ENCODE measurements around the gene RPS5.
"Not testable (repeated sequence)": the region's sequence is repeated elsewhere in the genome, so short reads cannot be mapped to it uniquely, and the experiment has no call there.

RPS5 gene

DNA sequence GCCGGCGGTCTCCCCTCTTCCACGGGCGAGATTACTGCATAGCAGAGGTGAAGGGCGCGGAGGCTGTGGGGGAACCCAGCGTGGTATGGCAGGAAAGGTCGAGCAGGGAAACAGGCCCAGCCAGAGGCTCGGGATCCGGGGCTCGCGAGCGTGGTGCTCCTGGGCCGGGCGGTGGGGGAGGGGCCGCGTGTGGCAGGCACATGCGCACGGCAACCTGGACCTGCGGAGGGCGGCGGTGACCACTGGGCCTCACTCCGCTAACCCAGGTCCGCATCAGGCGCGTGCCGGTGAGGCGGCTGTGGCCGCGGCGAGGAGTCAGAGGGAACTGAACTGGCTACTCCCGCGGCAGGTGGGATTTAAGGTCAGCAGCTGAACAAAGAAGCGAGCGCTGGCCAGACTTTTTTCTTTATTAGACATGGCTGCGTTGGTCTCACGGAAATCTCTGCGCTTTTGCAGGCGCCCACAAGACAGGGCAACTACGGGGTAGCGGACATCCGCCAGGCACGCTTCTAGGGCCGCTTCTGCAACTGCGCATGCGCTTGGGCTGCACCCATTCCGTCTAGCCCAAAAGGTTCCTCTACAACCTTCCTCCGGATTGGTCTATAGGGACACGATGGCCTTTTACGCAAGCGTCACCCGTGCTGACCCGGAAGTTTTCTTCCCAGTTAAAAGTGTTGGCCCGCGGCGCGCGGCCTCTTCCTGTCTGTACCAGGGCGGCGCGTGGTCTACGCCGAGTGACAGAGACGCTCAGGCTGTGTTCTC lies at the start of gene RPS5:
Gene RPS5 (plus strand): TSS at position 694 of the 762 bp plus-strand sequence. CDS start 869 bp downstream, outside the sequence.
- TF ChIP-seq, protein P1, sequence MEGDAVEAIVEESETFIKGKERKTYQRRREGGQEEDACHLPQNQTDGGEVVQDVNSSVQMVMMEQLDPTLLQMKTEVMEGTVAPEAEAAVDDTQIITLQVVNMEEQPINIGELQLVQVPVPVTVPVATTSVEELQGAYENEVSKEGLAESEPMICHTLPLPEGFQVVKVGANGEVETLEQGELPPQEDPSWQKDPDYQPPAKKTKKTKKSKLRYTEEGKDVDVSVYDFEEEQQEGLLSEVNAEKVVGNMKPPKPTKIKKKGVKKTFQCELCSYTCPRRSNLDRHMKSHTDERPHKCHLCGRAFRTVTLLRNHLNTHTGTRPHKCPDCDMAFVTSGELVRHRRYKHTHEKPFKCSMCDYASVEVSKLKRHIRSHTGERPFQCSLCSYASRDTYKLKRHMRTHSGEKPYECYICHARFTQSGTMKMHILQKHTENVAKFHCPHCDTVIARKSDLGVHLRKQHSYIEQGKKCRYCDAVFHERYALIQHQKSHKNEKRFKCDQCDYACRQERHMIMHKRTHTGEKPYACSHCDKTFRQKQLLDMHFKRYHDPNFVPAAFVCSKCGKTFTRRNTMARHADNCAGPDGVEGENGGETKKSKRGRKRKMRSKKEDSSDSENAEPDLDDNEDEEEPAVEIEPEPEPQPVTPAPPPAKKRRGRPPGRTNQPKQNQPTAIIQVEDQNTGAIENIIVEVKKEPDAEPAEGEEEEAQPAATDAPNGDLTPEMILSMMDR (IDR thresholded peaks at IDR 0.05; ENCODE audit: extremely low read depth, insufficient read depth, missing control alignments): no peak
- in situ Hi-C loops (cut with MboI; ENCODE audit: low pct_unique_long_range_greater_than_20kb, low sequenced_read_pairs, unreplicated experiment): no loop called here
- DNase-seq (ENCODE audit: low spot score): peak; percentile 99

DNA sequence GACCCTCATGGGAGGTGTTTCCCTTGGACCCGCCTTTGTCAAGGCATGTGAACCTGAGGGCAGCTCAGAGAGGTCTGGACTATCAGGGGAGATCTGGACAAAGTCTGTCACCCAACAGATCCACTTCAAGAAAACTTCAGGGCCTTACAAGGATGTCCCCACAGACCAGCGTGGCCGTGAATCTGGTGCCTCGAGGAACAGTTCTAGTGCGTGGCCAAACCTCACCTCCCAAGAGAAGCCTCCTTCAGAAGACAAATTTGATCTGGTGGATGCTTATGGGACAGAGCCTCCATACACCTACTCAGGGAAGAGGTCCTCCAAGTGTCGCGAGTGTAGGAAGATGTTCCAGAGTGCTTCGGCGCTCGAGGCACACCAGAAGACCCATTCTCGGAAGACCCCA lies 48.7 kb upstream of the RPS5 start:
- DNase-seq (ENCODE audit: low spot score): no peak
- in situ Hi-C loops (cut with MboI; ENCODE audit: low pct_unique_long_range_greater_than_20kb, low sequenced_read_pairs, unreplicated experiment): no loop called here
- TF ChIP-seq, protein P1 (IDR thresholded peaks at IDR 0.05; ENCODE audit: extremely low read depth, insufficient read depth, missing control alignments): no peak

DNA sequence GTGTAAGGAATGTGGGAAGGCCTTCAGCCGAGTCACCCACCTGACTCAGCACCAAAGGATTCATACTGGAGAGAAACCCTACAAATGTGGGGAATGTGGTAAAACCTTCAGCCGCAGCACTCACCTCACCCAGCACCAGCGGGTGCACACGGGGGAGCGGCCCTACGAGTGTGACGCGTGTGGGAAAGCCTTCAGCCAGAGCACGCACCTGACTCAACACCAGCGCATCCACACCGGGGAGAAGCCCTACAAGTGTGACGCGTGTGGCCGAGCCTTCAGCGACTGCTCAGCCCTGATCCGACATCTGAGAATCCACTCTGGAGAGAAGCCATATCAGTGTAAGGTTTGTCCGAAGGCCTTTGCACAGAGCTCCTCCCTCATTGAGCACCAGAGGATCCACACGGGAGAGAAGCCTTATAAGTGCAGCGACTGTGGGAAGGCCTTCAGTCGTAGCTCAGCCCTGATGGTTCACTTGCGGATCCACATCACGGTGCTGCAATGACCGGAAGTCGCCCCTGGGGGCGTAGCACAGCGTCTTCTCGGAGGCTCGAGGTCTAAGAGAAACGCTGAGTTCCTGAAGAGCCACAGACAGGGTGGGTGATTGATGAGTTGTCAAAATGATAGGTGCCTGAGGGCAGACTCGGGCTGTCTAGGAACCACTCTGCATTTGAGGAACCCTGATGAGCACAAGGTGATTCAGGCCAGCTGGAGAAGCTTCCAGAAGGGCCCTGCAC lies 48.1 kb upstream of the RPS5 start:
- TF ChIP-seq, protein P1 (IDR thresholded peaks at IDR 0.05; ENCODE audit: extremely low read depth, insufficient read depth, missing control alignments): no peak
- in situ Hi-C loops (cut with MboI; ENCODE audit: low pct_unique_long_range_greater_than_20kb, low sequenced_read_pairs, unreplicated experiment): no loop called here
- no peak for DNase-seq (ENCODE audit: low spot score)

DNA sequence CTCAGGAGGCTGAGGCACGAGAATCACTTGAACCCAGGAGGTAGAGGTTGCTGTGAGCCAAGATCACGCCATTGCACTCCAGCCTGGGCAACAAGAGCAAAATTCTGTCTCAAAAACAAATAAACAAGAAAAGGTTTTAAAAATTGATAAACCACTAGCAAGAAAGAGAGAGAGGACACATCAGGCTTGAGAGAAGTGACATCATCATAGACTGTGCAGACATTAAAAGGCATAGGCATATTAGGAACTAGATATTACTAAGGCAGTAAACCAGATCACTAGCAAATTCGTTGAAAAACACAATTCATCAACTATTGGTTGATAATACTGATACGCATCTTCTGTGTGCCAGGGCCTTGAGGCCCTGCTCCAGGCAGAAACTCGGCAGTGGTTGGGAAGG lies 41.5 kb upstream of the RPS5 start:
- in situ Hi-C loops (cut with MboI; ENCODE audit: low pct_unique_long_range_greater_than_20kb, low sequenced_read_pairs, unreplicated experiment): no loop called here
- TF ChIP-seq, protein P1 (IDR thresholded peaks at IDR 0.05; ENCODE audit: extremely low read depth, insufficient read depth, missing control alignments): no peak

DNA sequence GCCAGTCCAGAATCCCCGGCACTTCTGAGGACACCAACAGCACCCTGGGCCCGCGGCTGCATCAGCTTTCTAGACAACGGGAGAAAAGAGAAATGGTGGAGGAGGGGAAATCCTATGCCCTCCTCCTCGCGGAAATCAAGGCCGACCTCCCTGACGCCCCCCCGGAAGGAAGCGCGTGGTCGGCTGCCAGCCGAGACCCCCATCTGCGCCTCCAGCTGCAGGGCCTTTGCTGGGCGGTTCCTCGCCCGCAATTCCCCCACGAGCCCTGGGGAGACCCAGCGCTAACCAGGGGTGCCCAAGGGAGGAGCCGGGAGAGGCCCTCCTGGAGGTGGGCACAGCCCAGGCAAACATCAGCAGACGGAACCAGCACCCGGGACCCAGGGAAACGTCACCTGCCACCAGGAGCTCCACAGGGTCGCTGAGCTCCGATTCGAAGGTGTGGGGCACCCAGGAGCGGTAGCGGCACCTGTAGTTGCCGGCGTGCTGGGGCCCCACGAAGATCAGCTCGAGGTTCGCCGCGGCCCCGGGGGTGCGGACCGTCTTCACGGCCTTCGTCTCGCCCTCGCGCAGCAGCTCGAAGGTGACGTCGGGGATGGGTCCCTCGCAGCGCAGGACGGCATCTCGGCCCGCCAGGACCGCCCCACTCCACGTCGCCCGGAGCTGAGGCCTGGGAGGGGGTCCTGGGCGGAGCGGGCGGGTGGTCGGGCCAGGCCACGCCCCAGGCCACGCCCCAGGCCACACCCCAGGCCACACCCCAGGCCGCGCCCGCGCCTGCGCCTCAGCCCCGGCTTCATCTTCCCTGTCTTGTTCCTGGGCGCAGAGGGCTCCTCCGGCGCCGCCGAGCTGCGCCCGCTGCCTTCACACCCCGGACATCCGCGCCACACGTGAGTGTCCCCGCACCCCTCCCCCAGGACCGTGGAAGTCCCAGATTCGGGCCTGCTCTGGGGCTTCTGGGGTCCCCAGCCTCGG lies 39.8 kb upstream of the RPS5 start:
- TF ChIP-seq, protein P1 (IDR thresholded peaks at IDR 0.05; ENCODE audit: extremely low read depth, insufficient read depth, missing control alignments): no peak
- in situ Hi-C loops (cut with MboI; ENCODE audit: low pct_unique_long_range_greater_than_20kb, low sequenced_read_pairs, unreplicated experiment): no loop called here
- peak; percentile 97 for DNase-seq (ENCODE audit: low spot score)

More for the DNA sequence above, 41.5 kb upstream of the RPS5 start:
- no peak for DNase-seq (ENCODE audit: low spot score)

DNA sequence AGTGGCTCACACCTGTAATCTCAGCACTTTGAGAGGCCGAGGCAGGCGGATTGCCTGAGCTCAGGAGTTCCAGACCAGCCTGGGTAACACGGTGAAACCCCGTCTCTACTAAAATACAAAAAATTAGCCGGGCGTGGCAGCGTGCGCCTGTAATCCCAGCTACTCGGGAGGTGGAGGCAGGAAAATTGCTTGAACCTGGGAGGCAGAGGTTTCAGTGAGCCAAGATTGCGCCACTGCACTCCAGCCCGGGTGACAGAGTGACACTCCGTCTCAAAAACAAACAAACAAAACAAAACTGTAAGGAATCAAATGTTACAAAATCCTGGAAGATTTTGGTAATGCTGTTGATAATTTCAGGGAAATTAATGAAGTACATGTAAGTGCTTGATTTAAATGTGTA lies 39.0 kb upstream of the RPS5 start:
- in situ Hi-C loops (cut with MboI; ENCODE audit: low pct_unique_long_range_greater_than_20kb, low sequenced_read_pairs, unreplicated experiment); DNase-seq (ENCODE audit: low spot score): not testable (repeated sequence)

Measured in GM13977 (cell line).